Chondrocyte (in vitro differentiated cells): Measurements from ENCODE around the gene RASD1. TPM values are rescaled to one million over a fixed set of nuclear protein-coding genes. Genes with fewer than 3 reads are reported as not detected.
A peak's percentile ranks its signal among the peaks of the same experiment; 100 is the strongest.

ENCODE experiments used
- DNase-seq: peaks from one replicate; pipeline ENCODE4 v3.0.0; 2021; ENCODE audit warnings: mixed read lengths, low spot score
- H3K27ac Mint-ChIP-seq: one replicate; pipeline ENCODE4 v1.8.0; 2021; ENCODE audit warnings: mild to moderate bottlenecking, moderate library complexity, mixed read lengths; ENCODE audit not compliant: unreplicated experiment
- H3K27me3 Mint-ChIP-seq: 2 replicates; pipeline ENCODE4 v1.8.0; 2021; ENCODE audit warnings: low read depth, mixed read lengths
- H3K36me3 Mint-ChIP-seq: 2 replicates; pipeline ENCODE4 v1.8.0; 2021; ENCODE audit warnings: low read depth, mixed read lengths
- H3K4me1 Mint-ChIP-seq: 2 replicates; pipeline ENCODE4 v1.8.0; 2021; ENCODE audit warnings: low read depth, mild to moderate bottlenecking, mixed read lengths
- H3K4me3 Mint-ChIP-seq: one replicate; pipeline ENCODE4 v1.8.0; 2021; ENCODE audit warnings: mild to moderate bottlenecking, moderate library complexity, mixed read lengths; ENCODE audit not compliant: unreplicated experiment
- H3K9me3 Mint-ChIP-seq: 2 replicates; pipeline ENCODE4 v1.8.0; 2021; ENCODE audit warnings: low read depth, mixed read lengths
- total RNA-seq: library from RNA; stranded (reverse); gene quantifications from 3 replicates; pipeline ENCODE4 v1.2.1, GENCODE V29; 2021
- TF ChIP-seq, protein P1 (sequence below): fragments of 200-600 bp; sonication (generic); IDR thresholded peaks from 2 replicates; pipeline ENCODE4 v1.5.0; 2021; ENCODE audit warnings: antibody characterized with exemption, mild to moderate bottlenecking, moderate library complexity

Gene RASD1
- total RNA-seq, 1 donor from 2014 or later: 0.42 TPM

DNA sequence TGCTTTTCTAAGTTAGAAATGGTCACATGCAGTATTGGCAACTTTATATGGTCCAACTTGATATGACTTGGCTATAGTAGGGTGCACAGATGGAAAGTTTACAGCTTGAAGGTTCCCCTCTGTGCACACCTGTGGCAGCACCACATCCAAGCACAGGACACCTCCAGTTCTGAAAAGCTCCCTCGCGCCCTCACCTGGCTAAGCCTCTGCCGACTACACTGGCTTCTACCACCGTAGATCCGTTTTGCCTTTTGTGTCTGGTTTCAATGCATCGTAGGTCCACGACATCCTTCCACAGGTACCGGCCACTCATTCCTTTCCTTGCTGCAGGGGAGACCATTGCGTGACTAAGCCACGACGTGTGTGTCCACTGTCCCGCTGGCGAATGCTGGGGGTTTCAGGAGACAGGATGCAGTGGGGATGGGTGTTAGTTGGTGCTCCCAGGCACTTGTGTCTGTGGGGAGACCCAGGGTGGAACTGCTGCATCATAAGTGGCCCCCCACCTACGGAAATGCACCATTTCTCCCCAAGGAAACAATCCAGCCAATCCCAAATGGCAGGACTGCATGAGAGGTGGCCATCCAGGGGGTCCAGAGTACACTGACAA, 4.9 kb upstream of the RASD1 start:
- TF ChIP-seq, protein P1, sequence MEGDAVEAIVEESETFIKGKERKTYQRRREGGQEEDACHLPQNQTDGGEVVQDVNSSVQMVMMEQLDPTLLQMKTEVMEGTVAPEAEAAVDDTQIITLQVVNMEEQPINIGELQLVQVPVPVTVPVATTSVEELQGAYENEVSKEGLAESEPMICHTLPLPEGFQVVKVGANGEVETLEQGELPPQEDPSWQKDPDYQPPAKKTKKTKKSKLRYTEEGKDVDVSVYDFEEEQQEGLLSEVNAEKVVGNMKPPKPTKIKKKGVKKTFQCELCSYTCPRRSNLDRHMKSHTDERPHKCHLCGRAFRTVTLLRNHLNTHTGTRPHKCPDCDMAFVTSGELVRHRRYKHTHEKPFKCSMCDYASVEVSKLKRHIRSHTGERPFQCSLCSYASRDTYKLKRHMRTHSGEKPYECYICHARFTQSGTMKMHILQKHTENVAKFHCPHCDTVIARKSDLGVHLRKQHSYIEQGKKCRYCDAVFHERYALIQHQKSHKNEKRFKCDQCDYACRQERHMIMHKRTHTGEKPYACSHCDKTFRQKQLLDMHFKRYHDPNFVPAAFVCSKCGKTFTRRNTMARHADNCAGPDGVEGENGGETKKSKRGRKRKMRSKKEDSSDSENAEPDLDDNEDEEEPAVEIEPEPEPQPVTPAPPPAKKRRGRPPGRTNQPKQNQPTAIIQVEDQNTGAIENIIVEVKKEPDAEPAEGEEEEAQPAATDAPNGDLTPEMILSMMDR: peak; percentile 39
- no peak overlapping the region for H3K4me3 Mint-ChIP-seq
- no peak overlapping the region for H3K27ac Mint-ChIP-seq
- no peaks in the 10 kb centered on the region for H3K4me1 Mint-ChIP-seq
- DNase-seq: no peak
- H3K9me3 Mint-ChIP-seq: no peaks in the 10 kb centered on the region
- peaks cover 1% of the 10 kb centered on the region for H3K36me3 Mint-ChIP-seq
- peaks cover 4% of the 10 kb centered on the region for H3K27me3 Mint-ChIP-seq

DNA sequence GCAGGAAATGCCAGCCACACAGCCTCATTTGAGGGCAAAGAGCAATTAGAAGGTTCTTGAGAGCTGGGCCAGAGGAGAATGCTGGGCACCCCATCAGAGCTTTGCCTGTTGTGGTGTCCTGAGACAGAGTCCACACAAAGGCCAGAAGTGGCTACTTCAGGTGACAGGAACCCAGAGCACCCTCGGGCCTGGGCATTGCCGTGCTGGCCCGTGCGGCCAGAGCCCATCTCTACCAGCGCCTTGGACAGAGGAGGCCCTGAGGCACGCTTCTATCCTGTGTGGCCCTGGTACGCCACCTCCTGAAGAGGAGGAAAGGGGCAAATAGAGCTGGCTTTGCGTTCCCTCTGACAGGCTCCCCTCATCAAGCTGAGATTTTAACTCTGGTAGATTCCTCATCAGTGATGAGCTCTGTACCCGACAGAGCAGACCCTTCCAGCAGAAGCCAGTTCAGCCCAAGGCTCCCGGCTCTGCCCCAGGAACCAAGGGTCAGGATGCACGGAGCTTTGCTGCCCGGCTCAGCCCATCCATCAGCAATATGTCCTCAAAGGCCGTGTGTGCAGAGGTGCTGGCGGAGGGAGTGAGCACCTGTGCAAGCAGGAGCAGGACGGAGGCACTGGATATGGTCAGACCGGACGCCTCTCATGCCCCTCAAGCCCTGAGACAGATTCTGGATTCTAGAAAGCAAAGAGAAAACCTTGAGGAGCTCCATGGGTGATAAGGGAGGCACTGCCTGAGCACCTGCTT, 3.4 kb upstream of the RASD1 start:
- Mint-ChIP-seq H3K4me1 (peaks cover 10% of the 10 kb centered on the region), H3K4me3 (no peak overlapping the region), H3K9me3 (no peaks in the 10 kb centered on the region), H3K27ac (no peak overlapping the region), H3K27me3 (peaks cover 6% of the 10 kb centered on the region), H3K36me3 (peaks cover 1% of the 10 kb centered on the region)
- DNase-seq: no peak
- TF ChIP-seq, protein P1: no peak

DNA sequence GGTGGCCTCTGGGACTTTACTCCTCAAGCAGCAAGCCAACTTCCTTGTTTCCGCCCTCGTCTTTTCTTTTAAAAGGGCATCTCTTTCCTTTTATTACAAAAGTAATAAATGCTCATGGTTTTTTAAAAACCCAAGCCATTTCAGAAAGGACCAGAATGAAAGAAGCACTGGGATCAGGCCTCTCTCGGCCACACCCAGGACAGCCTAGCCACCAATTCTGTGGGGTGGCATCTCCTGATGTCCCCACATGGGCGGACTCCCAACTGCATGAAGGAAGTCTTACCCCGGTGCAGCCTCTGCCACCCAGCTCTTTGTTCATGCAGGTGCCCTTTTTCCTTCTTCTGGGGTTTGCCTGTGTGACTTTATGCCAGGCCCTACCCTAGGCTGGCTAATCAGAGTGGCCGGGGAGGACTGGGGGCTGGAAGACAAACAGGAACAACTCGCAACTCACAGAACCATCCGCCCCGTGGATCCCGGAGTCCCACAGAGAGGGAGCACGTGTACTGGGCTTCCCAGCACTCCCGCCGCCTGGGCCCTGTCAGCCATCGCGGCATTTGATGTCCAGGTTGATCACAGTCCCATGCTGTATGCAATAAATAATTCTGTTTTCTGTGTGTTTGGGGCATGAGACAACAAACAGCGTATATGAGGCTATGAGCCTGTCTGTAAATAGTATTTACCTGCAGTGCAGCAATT, 2.6 kb upstream of the RASD1 start:
- H3K27me3 Mint-ChIP-seq: peaks cover 6% of the 10 kb centered on the region
- H3K4me1 Mint-ChIP-seq: peaks cover 12% of the 10 kb centered on the region
- H3K4me3 Mint-ChIP-seq: no peak overlapping the region
- no peaks in the 10 kb centered on the region for H3K9me3 Mint-ChIP-seq
- H3K27ac Mint-ChIP-seq: no peak overlapping the region
- TF ChIP-seq, protein P1: no peak
- peaks cover 1% of the 10 kb centered on the region for H3K36me3 Mint-ChIP-seq
- DNase-seq: peak; percentile 83

DNA sequence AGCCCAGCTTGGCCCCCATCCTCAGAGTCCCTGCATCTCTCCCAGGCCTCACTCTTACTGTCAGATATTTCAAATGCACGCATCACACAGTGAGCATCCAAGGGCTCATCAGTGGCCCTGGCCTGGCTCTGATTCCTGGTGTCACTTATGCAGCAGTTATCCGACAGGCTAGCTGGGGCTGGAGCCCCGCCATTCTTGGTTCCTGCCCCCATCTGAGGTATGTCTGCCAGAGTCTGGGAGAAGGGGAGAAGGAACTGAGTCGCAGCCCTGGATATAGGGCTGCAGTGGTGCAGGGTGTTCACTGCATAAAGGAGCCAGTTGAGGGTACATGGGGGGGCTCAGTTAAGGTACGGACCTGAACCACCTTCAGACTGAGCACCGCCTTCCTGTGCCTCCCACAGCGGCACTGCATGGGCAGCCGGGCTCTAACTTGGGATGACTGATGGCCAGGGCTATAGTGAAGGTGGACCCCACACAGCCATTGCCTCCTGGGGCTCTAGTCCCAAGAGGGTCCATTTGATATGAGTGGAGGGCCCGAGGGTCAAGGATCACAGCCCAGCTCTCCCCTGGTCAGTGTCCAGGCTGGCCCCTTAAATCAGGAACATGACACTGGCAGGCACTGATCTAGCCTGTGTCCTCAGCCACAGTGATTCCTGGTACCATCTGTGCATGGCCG, 1.8 kb upstream of the RASD1 start:
- Mint-ChIP-seq H3K27ac (no peak overlapping the region), H3K36me3 (peaks cover 1% of the 10 kb centered on the region), H3K4me1 (peaks cover 12% of the 10 kb centered on the region), H3K27me3 (peaks cover 5% of the 10 kb centered on the region), H3K9me3 (no peaks in the 10 kb centered on the region), H3K4me3 (no peak overlapping the region)
- TF ChIP-seq, protein P1: no peak
- no peak for DNase-seq
